Mucosa of descending colon (tissue), 3 donors: ENCODE results near the gene EXOC6B. TPM values are rescaled to one million over a fixed set of nuclear protein-coding genes. Genes with fewer than 3 reads are reported as not detected.

Experiments
- ATAC-seq: fragments of 200-7000 bp; cut with Tn5 transposase; one replicate; pipeline ENCODE4 v1.9.1; 2020; ENCODE audit warnings: mild to moderate bottlenecking, moderate library complexity
- DNase-seq, 3 donors: peaks; one replicate each; pipeline ENCODE4 v3.0.0-alpha.2; 2020
- H3K36me3 ChIP-seq: fragments of 200-600 bp; one replicate; pipeline ENCODE4 v1.8.0; 2021; ENCODE audit warnings: low read depth, mild to moderate bottlenecking
- H3K4me1 ChIP-seq: fragments of 200-600 bp; one replicate; pipeline ENCODE4 v1.8.0; 2021; ENCODE audit warnings: low read depth, mild to moderate bottlenecking
- H3K4me3 ChIP-seq: fragments of 200-600 bp; one replicate; pipeline ENCODE4 v1.8.0; 2021; ENCODE audit warnings: mild to moderate bottlenecking
- H3K9me3 ChIP-seq: fragments of 200-600 bp; one replicate; pipeline ENCODE4 v1.8.0; 2021; ENCODE audit warnings: mild to moderate bottlenecking
- intact Hi-C, 2 donors: fragments of 100-400 bp; cut with DNase I in 1 of 2; cut with micrococcal nuclease in 1 of 2; formaldehyde crosslinking; loops; one replicate each; pipeline versions ENCODE4 v1.11.0 to v1.11.1; 2022; cut with DNase I, micrococcal nuclease
- total RNA-seq, 3 donors: library from RNA; stranded (reverse); fragmentation: NEBNext Ultra II Directional in 2 of 3; extraction: Animal tissue kit (Norgen Biotek cat#: 25700) in 2 of 3; gene quantifications; one replicate each; pipeline versions ENCODE4 v1.2.1 to v1.2.4, GENCODE V29; 2021 to 2023
- TF ChIP-seq, protein P1 (sequence below): fragments of 200-600 bp; IDR thresholded peaks from one replicate; pipeline ENCODE4 v1.8.0; 2022; ENCODE audit warnings: antibody characterized with exemption, mild to moderate bottlenecking
- donor health status: DM: no; HTN: no; CAD: no; lungs with moderate emphysema.
- donor health status: DM: no; HTN: no; CAD: no.
- donor health status: DM: no; HTN: yes; CAD: no.

Gene EXOC6B
- total RNA-seq, 3 donors from 2014 or later: 19.4 to 52.4 (median 28.8) TPM

GRCh38 chr2:72414137-72414760 lies 411.6 kb downstream of the EXOC6B start:
- DNase-seq (no peak), ATAC-seq (no peak)
- H3K4me3 ChIP-seq: no peak overlapping the region

DNA sequence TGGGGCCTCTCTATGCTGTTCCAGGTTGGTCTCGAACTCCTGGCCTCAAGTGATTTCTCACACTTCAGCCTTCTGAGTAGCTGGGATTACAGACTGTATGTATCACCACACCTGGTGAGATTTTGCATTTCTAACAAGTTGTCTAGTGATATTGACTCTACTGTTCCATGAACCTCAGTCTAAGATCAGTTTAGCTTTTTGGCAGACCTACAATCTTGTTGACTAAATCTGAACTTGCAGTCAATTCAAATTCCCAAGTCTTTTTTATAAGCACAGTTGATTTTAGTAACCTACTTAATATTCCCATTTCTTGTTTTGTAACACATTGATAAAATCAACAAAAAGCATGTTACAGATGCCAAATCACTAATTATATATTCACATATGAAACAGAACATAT lies 412.1 kb downstream of the EXOC6B start:
- Histone ChIP-seq H3K36me3 (no peaks in the 10 kb centered on the region), H3K4me3 (no peak overlapping the region), H3K4me1 (no peaks in the 10 kb centered on the region), H3K9me3 (no peaks in the 10 kb centered on the region)
- intact Hi-C loops: no loop called here
- DNase-seq (no peak), ATAC-seq (no peak)
- TF ChIP-seq, protein P1, sequence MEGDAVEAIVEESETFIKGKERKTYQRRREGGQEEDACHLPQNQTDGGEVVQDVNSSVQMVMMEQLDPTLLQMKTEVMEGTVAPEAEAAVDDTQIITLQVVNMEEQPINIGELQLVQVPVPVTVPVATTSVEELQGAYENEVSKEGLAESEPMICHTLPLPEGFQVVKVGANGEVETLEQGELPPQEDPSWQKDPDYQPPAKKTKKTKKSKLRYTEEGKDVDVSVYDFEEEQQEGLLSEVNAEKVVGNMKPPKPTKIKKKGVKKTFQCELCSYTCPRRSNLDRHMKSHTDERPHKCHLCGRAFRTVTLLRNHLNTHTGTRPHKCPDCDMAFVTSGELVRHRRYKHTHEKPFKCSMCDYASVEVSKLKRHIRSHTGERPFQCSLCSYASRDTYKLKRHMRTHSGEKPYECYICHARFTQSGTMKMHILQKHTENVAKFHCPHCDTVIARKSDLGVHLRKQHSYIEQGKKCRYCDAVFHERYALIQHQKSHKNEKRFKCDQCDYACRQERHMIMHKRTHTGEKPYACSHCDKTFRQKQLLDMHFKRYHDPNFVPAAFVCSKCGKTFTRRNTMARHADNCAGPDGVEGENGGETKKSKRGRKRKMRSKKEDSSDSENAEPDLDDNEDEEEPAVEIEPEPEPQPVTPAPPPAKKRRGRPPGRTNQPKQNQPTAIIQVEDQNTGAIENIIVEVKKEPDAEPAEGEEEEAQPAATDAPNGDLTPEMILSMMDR: no peak

More at GRCh38 chr2:72414137-72414760, 411.6 kb downstream of the EXOC6B start:
- Histone ChIP-seq H3K9me3 (no peaks in the 10 kb centered on the region), H3K36me3 (no peaks in the 10 kb centered on the region), H3K4me1 (no peaks in the 10 kb centered on the region)
- TF ChIP-seq, protein P1: no peak
- intact Hi-C loops: no loop called here

DNA sequence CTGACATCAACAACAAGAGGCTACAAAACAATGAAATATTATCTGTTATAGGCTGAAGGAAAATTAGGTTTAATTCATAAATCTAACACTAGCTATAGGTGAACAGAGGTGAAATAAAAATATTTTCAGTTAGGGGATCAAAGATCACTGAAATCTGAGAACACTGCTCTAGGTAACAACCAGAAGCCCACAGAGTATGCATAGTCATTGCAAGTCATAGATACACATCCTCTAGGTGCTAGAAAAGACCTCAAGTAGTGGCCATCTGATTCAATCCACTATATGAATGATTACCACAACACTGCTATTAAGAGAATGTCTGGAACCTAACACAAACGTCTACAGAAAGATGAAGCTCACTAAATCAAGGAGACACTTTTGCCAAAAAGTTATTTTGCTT lies 413.6 kb downstream of the EXOC6B start:
- Histone ChIP-seq H3K36me3 (no peaks in the 10 kb centered on the region), H3K4me1 (no peaks in the 10 kb centered on the region), H3K9me3 (no peaks in the 10 kb centered on the region), H3K4me3 (no peak overlapping the region)
- no peak for ATAC-seq
- TF ChIP-seq, protein P1: no peak
- DNase-seq: no peak
- intact Hi-C loops: no loop called here

- intact Hi-C loops: no loop called here
- TF ChIP-seq, protein P1: no peak
- Histone ChIP-seq H3K4me3 (no peak overlapping the region), H3K4me1 (no peaks in the 10 kb centered on the region), H3K9me3 (peaks cover 13% of the 10 kb centered on the region), H3K36me3 (no peaks in the 10 kb centered on the region)
- no peak for DNase-seq
- no peak for ATAC-seq
Measured at GRCh38 chr2:72399879-72400278, 426.0 kb downstream of the EXOC6B start.

DNA sequence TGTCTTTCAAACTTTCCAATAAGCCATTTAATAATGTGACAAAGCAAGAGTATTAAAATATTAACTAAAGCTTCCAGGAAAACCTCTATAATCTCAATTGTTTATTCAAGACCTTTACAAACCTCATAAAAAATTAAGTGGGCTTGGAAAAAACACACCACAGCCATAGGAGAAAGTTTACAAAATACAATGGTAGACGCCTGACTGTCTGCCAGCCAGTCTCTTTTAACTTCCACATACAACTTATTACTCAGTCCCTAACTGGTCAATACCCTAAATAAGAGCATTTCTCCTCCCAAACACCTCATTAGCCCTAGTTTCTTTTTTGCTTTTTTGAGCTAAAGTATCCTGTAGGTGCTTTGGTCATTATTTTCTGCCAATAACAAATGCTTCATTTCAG lies 430.7 kb downstream of the EXOC6B start:
- H3K4me3 ChIP-seq: no peak overlapping the region
- peaks cover 8% of the 10 kb centered on the region for H3K4me1 ChIP-seq
- ATAC-seq (no peak), DNase-seq (no peak)
- H3K9me3 ChIP-seq: peaks cover 7% of the 10 kb centered on the region
- intact Hi-C loops: no loop called here
- H3K36me3 ChIP-seq: no peaks in the 10 kb centered on the region
- TF ChIP-seq, protein P1: no peak
